ENCODE measurements around the gene TIMM50.

GRCh38 chr19:39465956-39466747 lies 14.5 kb upstream of the TIMM50 start:
- TF ChIP-seq POLR2AphosphoS5 (IDR thresholded peaks at IDR 0.05; ENCODE audit: low read depth, low read length): no peak
- no peak for TF ChIP-seq TAF1 (IDR thresholded peaks at IDR 0.05; ENCODE audit: borderline replicate concordance, insufficient read depth, low read length)
- TF ChIP-seq REST (IDR thresholded peaks at IDR 0.05; ENCODE audit: insufficient read depth in 1 of 2, low read depth in 2 of 2, low read length in 2 of 2): no peak
- TF ChIP-seq SIN3A (IDR thresholded peaks at IDR 0.05; ENCODE audit: borderline replicate concordance, insufficient read depth, low read length): no peak
- TF ChIP-seq FOXP2 (optimal IDR thresholded peaks at IDR 0.05; ENCODE audit: borderline replicate concordance, extremely low read depth, extremely low read length, insufficient read depth): no peak
